AG09319 (cell line): ENCODE results near the gene ZBTB16.

Experiments used
- DNase-seq: peaks from one replicate; pipeline ENCODE4 v3.0.0-alpha.2; 2010; ENCODE audit warnings: low read depth; ENCODE audit errors: extremely low read depth
- TF ChIP-seq, protein P1 (sequence below): IDR thresholded peaks from 2 replicates; pipeline ENCODE4 v1.5.1; 2011; ENCODE audit warnings: low read depth, mild to moderate bottlenecking, inconsistent platforms, low read length, moderate library complexity

ZBTB16 gene

DNA sequence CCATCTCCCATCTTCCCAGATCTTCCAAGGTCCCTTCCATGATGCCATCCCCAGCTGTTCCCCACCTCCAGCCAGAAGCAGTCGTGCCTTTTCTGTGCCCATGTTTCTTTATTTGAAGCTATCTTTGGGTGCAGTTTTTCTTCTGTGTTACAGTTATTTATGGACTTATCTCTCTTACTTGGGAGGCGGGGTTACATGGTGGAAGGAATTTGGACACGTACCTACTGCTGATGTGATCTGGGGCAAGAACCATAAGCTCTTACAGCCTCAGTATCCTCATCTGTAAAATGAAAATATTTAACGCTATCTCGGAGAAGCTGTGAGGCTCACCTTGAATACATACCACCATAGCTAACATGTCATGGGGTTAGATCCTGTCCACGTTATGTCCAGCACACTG lies 98.9 kb downstream of the ZBTB16 start:
- TF ChIP-seq, protein P1, sequence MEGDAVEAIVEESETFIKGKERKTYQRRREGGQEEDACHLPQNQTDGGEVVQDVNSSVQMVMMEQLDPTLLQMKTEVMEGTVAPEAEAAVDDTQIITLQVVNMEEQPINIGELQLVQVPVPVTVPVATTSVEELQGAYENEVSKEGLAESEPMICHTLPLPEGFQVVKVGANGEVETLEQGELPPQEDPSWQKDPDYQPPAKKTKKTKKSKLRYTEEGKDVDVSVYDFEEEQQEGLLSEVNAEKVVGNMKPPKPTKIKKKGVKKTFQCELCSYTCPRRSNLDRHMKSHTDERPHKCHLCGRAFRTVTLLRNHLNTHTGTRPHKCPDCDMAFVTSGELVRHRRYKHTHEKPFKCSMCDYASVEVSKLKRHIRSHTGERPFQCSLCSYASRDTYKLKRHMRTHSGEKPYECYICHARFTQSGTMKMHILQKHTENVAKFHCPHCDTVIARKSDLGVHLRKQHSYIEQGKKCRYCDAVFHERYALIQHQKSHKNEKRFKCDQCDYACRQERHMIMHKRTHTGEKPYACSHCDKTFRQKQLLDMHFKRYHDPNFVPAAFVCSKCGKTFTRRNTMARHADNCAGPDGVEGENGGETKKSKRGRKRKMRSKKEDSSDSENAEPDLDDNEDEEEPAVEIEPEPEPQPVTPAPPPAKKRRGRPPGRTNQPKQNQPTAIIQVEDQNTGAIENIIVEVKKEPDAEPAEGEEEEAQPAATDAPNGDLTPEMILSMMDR = no peak
- no peak for DNase-seq

DNA sequence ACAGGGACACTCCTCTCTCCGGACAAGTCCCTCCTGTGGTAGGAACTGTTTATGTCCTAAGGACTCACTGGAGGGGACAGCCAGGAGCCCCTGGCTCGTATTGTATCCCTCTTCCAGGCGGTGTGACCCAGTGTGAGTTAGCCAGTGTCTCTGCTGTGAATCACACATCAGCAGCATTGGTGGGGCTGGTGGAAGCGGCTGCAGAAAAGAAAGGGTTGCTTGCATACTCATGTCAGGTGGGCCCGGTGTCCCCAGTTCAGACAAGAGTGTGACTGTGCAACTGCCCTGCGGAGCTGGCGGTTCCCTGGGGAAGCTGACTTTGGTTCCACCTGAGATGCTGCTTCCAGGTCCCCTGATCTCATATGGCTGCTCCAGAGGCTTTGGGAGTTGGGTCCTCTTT lies 99.4 kb downstream of the ZBTB16 start:
- no peak for DNase-seq
- TF ChIP-seq, protein P1 = no peak

DNA sequence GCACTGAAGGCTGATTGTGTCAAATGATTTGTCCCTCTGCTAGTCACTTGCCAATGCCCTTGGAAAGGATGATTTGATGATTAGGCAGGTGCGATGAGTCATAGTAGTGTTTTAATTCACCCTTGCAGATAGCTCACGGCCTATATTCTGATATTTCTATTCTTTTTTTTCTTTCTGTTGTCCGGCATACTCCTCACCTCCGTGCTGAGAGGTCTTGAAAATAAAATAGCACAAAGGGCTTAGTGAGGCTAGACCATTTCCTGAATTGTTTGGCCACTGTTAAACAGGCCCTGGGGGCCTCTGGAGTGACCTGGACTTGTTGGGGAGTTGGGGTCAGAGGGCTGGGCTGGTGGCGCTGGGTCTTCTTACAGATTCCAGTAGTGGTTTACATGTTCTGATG lies 99.8 kb downstream of the ZBTB16 start:
- DNase-seq = no peak
- TF ChIP-seq, protein P1 = no peak

DNA sequence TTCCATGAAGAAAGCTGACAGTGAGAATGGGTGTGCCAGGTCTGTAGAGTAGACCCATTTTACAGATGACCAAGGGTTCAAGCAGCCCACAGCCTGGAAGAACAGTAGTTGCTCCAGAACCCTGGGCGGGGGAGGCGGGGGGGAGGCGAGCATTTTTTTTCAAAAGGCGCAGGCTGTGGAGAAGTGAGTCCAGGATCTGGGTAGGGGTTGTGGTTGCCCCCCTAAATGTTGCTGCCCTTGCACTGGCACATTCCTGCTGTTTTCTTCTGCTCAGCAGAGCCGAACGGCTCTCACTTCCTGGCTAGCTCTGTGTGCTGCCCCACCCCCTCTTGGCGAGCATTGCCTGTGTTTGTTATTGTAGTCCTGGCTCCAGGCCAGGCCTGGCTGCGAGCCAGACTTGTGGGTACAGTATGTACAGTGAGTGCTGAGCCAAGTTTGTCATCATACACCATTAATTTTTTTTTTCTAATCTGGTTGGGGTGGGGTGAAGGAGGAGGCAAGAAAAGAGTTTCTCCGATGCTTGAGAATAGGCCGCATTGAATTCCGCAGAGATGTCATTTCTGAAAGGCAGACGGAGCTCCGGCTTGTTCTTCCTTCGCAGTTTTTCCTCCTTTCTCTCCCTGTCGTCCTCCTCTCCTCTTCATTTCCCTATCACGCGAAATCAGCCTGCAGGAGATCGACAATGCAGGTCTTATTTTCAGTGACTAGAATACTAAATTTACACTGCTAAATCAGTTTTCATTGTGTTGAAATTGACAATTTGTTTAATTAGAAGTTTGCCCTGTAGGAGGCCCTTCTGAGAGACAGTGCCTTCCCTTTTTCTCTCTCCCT lies 100.5 kb downstream of the ZBTB16 start:
- peak; percentile 85 for DNase-seq
- TF ChIP-seq, protein P1 = no peak

DNA sequence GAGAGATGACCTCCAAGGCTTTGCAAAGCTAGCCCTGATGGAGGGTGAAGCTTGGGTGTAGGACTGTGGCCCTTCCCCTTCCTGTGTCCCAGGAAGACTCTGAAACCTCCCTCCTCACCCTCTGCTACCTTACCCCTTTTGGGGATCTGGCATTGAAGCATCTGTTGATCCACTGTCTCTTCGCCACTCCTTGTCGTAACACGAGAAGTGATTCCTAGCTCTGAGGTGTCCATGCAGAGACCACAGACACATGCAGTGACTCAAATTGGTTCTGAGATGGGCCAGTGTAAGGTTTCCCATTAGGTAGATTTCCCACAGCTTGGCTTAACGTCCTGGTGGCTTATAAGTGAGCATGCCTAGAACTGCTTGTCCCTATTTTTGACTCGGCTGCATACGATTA lies 101.4 kb downstream of the ZBTB16 start:
- TF ChIP-seq, protein P1 = no peak
- DNase-seq = no peak

DNA sequence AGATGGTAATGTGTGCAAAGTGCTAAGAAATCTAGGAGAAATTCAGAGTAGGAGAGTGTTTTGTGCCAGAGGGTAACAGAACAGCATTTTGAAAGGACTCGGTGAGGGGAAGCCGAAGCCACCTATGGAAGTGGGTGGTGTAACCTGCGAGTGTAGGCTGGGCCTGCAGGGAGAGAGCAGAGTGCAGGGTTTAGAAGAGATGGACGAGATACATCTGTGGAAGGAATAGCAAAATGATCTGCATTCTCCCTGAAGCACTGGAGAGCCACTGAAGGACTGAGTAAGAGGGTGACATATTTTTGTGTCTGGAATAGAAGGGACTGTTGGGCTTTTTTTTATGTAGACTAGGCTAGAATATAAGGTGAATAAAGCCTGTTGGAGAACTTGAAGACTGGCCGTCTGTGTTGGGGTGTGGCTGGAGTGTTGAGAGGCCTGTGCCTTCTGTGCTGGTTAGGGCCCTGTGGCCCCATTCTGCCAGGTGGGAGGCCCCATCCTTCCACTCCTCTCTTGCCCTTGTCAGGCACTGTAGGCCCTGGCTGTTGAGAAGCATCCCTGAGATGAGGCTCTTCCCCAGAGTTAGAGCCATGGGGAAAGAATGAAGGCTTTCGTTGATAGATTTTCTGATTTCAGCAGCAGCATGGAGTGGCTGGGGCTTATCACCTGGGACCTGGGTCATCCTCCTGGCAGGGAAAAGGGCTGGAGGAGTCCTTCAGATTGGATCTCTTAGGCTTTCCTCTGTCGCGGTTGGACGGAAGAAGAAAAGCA lies 102.2 kb downstream of the ZBTB16 start:
- TF ChIP-seq, protein P1 = no peak
- DNase-seq = no peak

DNA sequence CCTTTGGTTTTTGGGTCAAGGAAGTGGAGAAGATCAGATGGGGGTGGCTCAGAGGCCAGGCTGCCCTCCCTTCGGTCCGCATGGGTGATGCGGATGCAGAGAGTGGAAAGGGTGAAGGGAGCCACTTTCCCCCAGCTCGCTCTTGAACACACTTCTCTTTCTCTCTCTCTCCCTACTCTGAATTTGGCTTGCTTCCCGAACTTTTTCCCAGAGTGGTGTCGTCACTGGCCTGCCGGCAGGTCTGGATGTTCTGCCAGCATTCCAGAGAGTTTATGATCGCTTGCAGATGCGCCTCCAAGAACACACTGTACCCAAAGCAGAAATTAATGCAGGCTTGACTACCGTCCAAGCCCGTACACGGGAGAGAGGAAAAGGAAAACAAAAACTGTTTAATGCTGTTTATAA lies 103.2 kb downstream of the ZBTB16 start:
- peak; percentile 94 for DNase-seq
- TF ChIP-seq, protein P1 = no peak
